Thyroid gland (tissue), 4 donors: ENCODE results near the gene NPAS2.

Source experiments
- POLR2A ChIP-seq, 2 donors: fragments of 450-650 bp; IDR thresholded peaks; one replicate each; pipeline ENCODE4 v1.6.1; 2017; ENCODE audit warnings: antibody characterized with exemption in 2 of 2, mild to moderate bottlenecking in 2 of 2, moderate library complexity in 1 of 2
- TF ChIP-seq, protein P1 (sequence below), 6 experiments: fragments of 200-600 bp in 3 of 6; fragments of 450-650 bp in 3 of 6; sonication (generic) in 3 of 6; IDR thresholded peaks; one replicate each; pipeline ENCODE4 v1.5.1; 2016 to 2019; ENCODE audit warnings: antibody characterized with exemption in 6 of 6, mild to moderate bottlenecking in 2 of 6, inconsistent platforms in 1 of 6, moderate library complexity in 1 of 6

DNA sequence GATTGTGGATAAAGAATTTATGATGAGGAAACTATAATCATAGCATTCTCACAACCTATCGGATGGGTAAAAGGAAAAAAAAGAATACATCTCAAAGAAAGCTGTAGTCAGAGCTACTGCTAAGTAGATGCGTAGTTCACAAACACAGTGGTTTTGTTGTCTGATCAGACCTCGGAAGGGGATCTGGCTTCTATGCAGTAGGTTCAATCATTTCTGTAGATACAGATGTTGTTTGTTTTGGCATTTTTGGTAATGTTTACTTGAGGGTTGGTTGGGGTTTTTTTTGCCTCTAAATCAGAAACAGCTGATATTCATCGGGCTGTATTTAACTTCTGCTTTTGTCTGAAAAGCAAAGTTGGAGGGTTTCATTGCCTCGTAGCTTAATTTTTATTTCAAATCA is 42.1 kb downstream of the NPAS2 start:
- TF ChIP-seq, protein P1, sequence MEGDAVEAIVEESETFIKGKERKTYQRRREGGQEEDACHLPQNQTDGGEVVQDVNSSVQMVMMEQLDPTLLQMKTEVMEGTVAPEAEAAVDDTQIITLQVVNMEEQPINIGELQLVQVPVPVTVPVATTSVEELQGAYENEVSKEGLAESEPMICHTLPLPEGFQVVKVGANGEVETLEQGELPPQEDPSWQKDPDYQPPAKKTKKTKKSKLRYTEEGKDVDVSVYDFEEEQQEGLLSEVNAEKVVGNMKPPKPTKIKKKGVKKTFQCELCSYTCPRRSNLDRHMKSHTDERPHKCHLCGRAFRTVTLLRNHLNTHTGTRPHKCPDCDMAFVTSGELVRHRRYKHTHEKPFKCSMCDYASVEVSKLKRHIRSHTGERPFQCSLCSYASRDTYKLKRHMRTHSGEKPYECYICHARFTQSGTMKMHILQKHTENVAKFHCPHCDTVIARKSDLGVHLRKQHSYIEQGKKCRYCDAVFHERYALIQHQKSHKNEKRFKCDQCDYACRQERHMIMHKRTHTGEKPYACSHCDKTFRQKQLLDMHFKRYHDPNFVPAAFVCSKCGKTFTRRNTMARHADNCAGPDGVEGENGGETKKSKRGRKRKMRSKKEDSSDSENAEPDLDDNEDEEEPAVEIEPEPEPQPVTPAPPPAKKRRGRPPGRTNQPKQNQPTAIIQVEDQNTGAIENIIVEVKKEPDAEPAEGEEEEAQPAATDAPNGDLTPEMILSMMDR (IDR thresholded peaks at IDR 0.05): no peak
- no peak for TF ChIP-seq POLR2A (IDR thresholded peaks at IDR 0.05)
